ENCODE results near the gene CEP57L1.

CEP57L1 gene

GRCh38 chr6:109164331-109164730 lies 69.0 kb downstream of the CEP57L1 start:
- H3K27me3 Mint-ChIP-seq = no peaks in the 10 kb centered on the region

GRCh38 chr6:109165392-109165974 lies 70.2 kb downstream of the CEP57L1 start:
- Mint-ChIP-seq H3K4me3 (no peak overlapping the region), H3K27ac (no peak overlapping the region), H3K9me3 (no peaks in the 10 kb centered on the region), H3K4me1 (ENCODE audit: low read depth) (no peaks in the 10 kb centered on the region), H3K27me3 (no peaks in the 10 kb centered on the region), H3K36me3 (ENCODE audit: low read depth) (peaks cover 6% of the 10 kb centered on the region)
- no peak for DNase-seq

More at GRCh38 chr6:109164331-109164730, 69.0 kb downstream of the CEP57L1 start:
- DNase-seq = no peak
- Mint-ChIP-seq H3K4me3 (no peak overlapping the region), H3K4me1 (ENCODE audit: low read depth) (no peaks in the 10 kb centered on the region), H3K27ac (no peak overlapping the region), H3K9me3 (no peaks in the 10 kb centered on the region), H3K36me3 (ENCODE audit: low read depth) (peaks cover 9% of the 10 kb centered on the region)

GRCh38 chr6:109166673-109167072 lies 71.4 kb downstream of the CEP57L1 start:
- Mint-ChIP-seq H3K36me3 (ENCODE audit: low read depth) (peaks cover 2% of the 10 kb centered on the region), H3K9me3 (no peaks in the 10 kb centered on the region), H3K27me3 (no peaks in the 10 kb centered on the region), H3K4me1 (ENCODE audit: low read depth) (no peaks in the 10 kb centered on the region), H3K4me3 (no peak overlapping the region), H3K27ac (no peak overlapping the region)
- no peak for DNase-seq

DNA sequence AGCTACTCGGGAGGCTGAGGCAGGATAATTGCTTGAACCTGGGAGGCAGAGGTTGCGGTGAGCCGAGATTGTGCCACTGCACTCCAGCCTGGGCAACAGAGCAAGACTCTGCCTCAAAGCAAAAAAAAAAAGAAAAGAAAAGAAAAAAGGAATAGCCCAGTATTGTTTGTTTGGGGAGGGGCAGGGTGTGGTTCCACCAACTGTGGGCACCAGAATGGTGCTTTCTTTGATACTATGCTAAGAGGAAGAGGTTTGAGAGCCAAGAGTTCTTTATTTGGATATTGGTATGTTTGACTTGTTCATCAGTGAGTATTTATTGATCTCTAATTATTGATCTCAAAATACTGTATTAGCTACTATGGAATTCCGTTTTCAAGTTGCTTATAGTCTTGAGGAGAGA lies 72.3 kb downstream of the CEP57L1 start:
- peaks cover 2% of the 10 kb centered on the region for H3K36me3 Mint-ChIP-seq (ENCODE audit: low read depth)
- H3K27ac Mint-ChIP-seq = no peak overlapping the region
- H3K27me3 Mint-ChIP-seq = no peaks in the 10 kb centered on the region
- no peak overlapping the region for H3K4me3 Mint-ChIP-seq
- H3K4me1 Mint-ChIP-seq (ENCODE audit: low read depth) = no peaks in the 10 kb centered on the region
- no peak for DNase-seq
- no peaks in the 10 kb centered on the region for H3K9me3 Mint-ChIP-seq

DNA sequence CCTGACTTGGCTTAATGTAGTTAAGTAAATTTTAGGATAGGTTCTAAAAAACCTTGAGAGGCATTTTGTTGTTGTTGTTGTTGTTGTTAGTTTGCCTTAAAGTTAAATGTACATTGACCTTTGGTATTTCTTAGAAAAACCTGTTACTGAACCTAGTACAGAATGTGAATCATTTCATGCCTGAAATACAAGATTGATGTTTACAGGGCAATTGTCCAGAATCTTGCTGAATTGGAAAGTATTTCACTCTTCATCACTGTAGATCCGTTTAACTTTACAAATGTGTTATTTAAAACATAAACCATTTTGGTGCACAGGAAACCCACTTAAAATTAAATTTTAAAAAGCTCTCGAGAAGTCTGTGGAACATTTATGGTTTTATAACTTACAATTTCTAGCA lies 75.0 kb downstream of the CEP57L1 start:
- no peak overlapping the region for H3K4me3 Mint-ChIP-seq
- no peaks in the 10 kb centered on the region for H3K36me3 Mint-ChIP-seq (ENCODE audit: low read depth)
- no peaks in the 10 kb centered on the region for H3K9me3 Mint-ChIP-seq
- no peak overlapping the region for H3K27ac Mint-ChIP-seq
- H3K27me3 Mint-ChIP-seq = peaks cover 13% of the 10 kb centered on the region
- no peak for DNase-seq
- H3K4me1 Mint-ChIP-seq (ENCODE audit: low read depth) = no peaks in the 10 kb centered on the region

DNA sequence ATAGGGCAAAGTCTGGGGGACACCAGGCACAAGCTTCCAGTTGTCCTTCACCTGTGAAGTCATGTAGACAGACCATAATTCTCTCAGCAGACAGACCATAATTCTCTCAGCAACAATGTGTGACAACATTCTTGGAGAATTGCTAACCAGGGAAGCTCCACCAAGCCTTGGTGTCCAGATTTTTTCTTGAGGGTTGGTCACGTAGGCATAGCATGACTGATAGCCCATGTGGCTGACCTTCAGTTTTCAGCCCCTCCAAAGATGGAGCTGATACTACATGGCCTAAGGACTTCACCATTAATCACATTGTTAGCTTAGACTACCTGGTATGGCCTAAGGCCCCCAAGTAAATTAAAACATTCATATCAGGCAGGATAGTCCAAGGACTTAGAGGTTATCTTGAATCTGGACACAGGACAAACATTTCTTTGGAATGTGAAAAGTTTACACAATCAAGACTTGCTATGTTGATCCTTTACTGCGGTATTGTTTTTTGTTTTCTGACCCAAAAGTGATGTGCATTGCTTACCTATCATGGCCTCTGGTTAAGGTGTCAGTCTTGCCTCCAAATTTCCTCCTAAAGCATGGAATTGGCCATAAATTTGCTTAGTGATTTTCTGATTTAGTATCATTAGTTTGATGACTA lies 76.9 kb downstream of the CEP57L1 start:
- Mint-ChIP-seq H3K4me1 (ENCODE audit: low read depth) (no peaks in the 10 kb centered on the region), H3K27ac (no peak overlapping the region)

DNA sequence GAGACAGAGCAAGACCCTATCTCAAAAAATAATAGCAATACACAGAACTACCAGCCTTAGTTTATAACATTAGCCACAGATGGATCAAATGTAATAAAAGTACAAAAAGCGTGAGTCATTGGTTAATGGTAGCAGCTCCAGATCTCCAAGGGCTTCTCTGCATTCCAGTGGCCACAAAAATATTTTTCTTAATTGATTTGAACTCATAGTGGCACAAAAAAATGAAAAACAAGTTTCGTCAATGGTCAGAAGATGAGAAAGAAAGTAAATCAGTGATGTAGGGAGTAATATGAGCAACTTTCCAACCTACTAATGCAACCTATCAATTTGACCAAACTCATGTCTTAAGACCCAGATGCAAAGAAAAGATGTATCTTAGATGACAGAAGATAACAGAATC lies 79.6 kb downstream of the CEP57L1 start:
- DNase-seq = no peak
- Mint-ChIP-seq H3K9me3 (no peaks in the 10 kb centered on the region), H3K4me3 (no peak overlapping the region), H3K36me3 (ENCODE audit: low read depth) (no peaks in the 10 kb centered on the region), H3K4me1 (ENCODE audit: low read depth) (no peaks in the 10 kb centered on the region), H3K27me3 (peaks cover 36% of the 10 kb centered on the region), H3K27ac (no peak overlapping the region)

More for the DNA sequence above, 76.9 kb downstream of the CEP57L1 start:
- Mint-ChIP-seq H3K27me3 (peaks cover 28% of the 10 kb centered on the region), H3K4me3 (no peak overlapping the region), H3K9me3 (no peaks in the 10 kb centered on the region), H3K36me3 (ENCODE audit: low read depth) (no peaks in the 10 kb centered on the region)
- DNase-seq = no peak

GRCh38 chr6:109178921-109179320 lies 83.6 kb downstream of the CEP57L1 start:
- DNase-seq = no peak
- no peaks in the 10 kb centered on the region for H3K36me3 Mint-ChIP-seq (ENCODE audit: low read depth)
- H3K4me3 Mint-ChIP-seq = no peak overlapping the region
- H3K4me1 Mint-ChIP-seq (ENCODE audit: low read depth) = no peaks in the 10 kb centered on the region
- no peak overlapping the region for H3K27ac Mint-ChIP-seq
- no peaks in the 10 kb centered on the region for H3K9me3 Mint-ChIP-seq
- H3K27me3 Mint-ChIP-seq = peaks cover 53% of the 10 kb centered on the region

DNA sequence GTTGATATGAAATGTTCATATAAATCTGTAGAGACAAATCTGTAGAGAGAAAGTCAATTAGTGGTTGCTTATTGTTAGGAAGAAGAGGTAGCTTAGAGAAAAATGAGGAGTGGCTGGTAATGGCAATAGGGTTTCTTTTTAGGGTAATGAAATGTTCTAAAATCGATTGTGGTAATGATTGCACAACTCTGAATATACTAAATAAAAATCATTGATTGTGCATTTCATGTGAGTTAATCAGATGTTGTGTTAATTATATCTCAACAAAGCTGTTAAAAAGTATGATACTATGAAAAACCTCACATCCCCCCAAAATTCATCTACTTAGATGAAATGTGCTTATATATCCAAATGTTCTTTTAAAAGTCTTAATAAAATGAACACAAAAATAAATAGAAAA lies 84.2 kb downstream of the CEP57L1 start:
- H3K4me1 Mint-ChIP-seq (ENCODE audit: low read depth) = no peaks in the 10 kb centered on the region
- no peak overlapping the region for H3K27ac Mint-ChIP-seq
- no peaks in the 10 kb centered on the region for H3K36me3 Mint-ChIP-seq (ENCODE audit: low read depth)
- no peak overlapping the region for H3K4me3 Mint-ChIP-seq
- peaks cover 49% of the 10 kb centered on the region for H3K27me3 Mint-ChIP-seq
- no peaks in the 10 kb centered on the region for H3K9me3 Mint-ChIP-seq
- no peak for DNase-seq

DNA sequence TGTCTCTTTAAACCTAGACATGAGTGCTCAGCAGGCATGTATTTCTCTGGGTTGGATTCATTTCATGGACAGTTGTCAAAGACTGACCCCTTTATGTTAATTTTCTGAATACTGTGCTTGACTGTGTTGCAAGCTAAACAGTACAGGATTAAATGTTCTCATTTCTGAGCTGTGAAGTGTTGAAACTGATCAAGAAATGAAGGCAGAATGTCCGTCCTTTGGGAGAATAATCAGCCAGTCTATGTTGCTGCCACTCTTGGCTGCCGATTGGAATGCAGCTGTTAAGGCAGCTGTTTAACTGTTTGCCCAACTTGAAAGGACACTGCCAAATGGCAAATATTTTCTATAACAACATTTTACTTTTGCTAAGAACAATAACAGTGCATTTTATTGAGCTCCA lies 87.3 kb downstream of the CEP57L1 start:
- Mint-ChIP-seq H3K27me3 (peaks cover 34% of the 10 kb centered on the region), H3K4me1 (ENCODE audit: low read depth) (no peaks in the 10 kb centered on the region), H3K9me3 (no peaks in the 10 kb centered on the region), H3K27ac (no peak overlapping the region), H3K4me3 (no peak overlapping the region), H3K36me3 (ENCODE audit: low read depth) (no peaks in the 10 kb centered on the region)
- DNase-seq = no peak

- Mint-ChIP-seq H3K27ac (no peak overlapping the region), H3K27me3 (peaks cover 34% of the 10 kb centered on the region), H3K36me3 (ENCODE audit: low read depth) (no peaks in the 10 kb centered on the region), H3K9me3 (no peaks in the 10 kb centered on the region), H3K4me3 (no peak overlapping the region), H3K4me1 (ENCODE audit: low read depth) (no peaks in the 10 kb centered on the region)
- DNase-seq = no peak
Observed at GRCh38 chr6:109183109-109183650, 87.9 kb downstream of the CEP57L1 start.

GRCh38 chr6:109184638-109185037 lies 89.3 kb downstream of the CEP57L1 start:
- Mint-ChIP-seq H3K4me1 (ENCODE audit: low read depth) (no peaks in the 10 kb centered on the region), H3K27ac (no peak overlapping the region), H3K4me3 (no peak overlapping the region), H3K9me3 (no peaks in the 10 kb centered on the region), H3K36me3 (ENCODE audit: low read depth) (no peaks in the 10 kb centered on the region), H3K27me3 (peaks cover 27% of the 10 kb centered on the region)
- DNase-seq = no peak

- H3K4me1 Mint-ChIP-seq (ENCODE audit: low read depth) = no peaks in the 10 kb centered on the region
- peaks cover 27% of the 10 kb centered on the region for H3K27me3 Mint-ChIP-seq
- no peak for DNase-seq
- H3K36me3 Mint-ChIP-seq (ENCODE audit: low read depth) = peaks cover 2% of the 10 kb centered on the region
- no peak overlapping the region for H3K4me3 Mint-ChIP-seq
- no peak overlapping the region for H3K27ac Mint-ChIP-seq
- H3K9me3 Mint-ChIP-seq = peaks cover 5% of the 10 kb centered on the region
Observed at GRCh38 chr6:109186012-109186411, 90.7 kb downstream of the CEP57L1 start.

DNA sequence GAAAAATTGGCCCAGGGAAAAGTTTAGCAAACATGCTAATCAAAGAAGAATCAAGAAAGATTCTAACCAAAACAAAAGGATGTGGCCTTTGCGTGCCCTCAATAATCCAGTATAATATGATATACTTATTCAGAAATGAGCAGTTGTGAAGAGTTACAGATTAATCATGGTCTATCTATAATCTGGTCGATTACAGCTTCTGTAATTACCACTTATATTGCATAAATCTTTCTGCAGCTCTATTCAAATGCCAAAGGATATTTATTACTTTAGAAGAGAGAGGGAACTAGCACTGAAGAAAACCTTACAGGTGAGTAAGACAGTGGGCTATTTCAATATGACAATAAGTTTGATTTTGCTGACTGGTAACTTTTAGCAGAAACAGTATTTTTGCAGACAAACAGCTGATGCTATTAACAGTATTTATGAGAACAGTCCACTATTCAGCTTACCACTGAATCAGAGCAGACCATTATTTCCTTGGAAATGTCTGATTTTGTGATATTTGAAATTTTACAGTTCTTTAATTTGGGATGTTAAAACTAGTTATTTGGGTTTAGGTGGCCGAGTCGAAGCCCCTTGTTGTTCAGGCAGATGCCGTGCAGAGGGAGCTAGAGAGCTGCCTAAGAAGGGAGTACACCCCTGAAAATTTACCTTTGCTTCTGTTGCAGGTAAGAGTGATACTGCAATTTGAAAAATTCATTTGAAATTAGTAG lies 92.2 kb downstream of the CEP57L1 start:
- no peaks in the 10 kb centered on the region for H3K4me1 Mint-ChIP-seq (ENCODE audit: low read depth)
- DNase-seq = peak; percentile 71
- no peak overlapping the region for H3K4me3 Mint-ChIP-seq
- H3K27me3 Mint-ChIP-seq = peaks cover 19% of the 10 kb centered on the region
- H3K9me3 Mint-ChIP-seq = peaks cover 16% of the 10 kb centered on the region
- H3K27ac Mint-ChIP-seq = no peak overlapping the region
- H3K36me3 Mint-ChIP-seq (ENCODE audit: low read depth) = peaks cover 10% of the 10 kb centered on the region

DNA sequence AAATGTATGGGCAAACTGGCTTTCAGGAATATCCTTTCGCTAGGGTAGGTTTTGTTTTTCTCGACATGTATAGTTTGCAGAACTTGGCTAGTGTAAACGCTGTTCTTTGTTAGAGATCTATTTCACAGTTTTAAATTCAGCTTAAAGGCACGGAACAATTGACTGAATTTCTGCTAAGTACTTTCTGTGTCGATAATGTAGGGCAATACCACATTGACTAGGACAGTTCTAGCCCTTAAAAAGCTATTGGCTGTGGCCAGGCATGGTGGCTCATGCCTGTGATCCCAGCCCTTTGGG lies 92.8 kb downstream of the CEP57L1 start:
- H3K36me3 Mint-ChIP-seq (ENCODE audit: low read depth) = peaks cover 10% of the 10 kb centered on the region
- H3K27me3 Mint-ChIP-seq = peaks cover 19% of the 10 kb centered on the region
- no peak for DNase-seq
- H3K9me3 Mint-ChIP-seq = peaks cover 19% of the 10 kb centered on the region
- H3K4me3 Mint-ChIP-seq = no peak overlapping the region
- no peaks in the 10 kb centered on the region for H3K4me1 Mint-ChIP-seq (ENCODE audit: low read depth)
- no peak overlapping the region for H3K27ac Mint-ChIP-seq

Data from activated T-cell treated with anti-CD3 and anti-CD28 coated beads, Interleukin-2, amount 50 U/mL, for 24 hours (primary cell).